GM12878 (cell line): Measurements from ENCODE around the gene MAP2K2. TPM values are rescaled to one million over a fixed set of nuclear protein-coding genes. Genes with fewer than 3 reads are reported as not detected.

ENCODE experiments used
- ATAC-seq: fragments of 200-7000 bp; cut with Tn5 transposase; 3 replicates; pipeline ENCODE4 v1.9.1; 2020; ENCODE audit warnings: mild to moderate bottlenecking, moderate library complexity
- BruUV-seq: library from RNA; stranded (reverse); fragments of 400-500 nt; replicated peaks from 2 replicates; lab custom pipeline; 2021; lab: Mats Ljungman, UMichigan
- CTCF ChIA-PET: fragments of 300-600 bp; sonication (Branson Sonifier 250); formaldehyde crosslinking; extraction: SDS; loops from one replicate; lab custom pipeline; 2021; ENCODE audit warnings: inconsistent platforms; lab: Yijun Ruan, JAX
- POLR2A ChIA-PET: fragments of 350-600 bp; formaldehyde crosslinking; extraction: SDS; loops from one replicate; lab custom pipeline; 2021; ENCODE audit warnings: inconsistent platforms; lab: Charles Lee
- RAD21 ChIA-PET: fragments of 300-600 bp; sonication (Branson Sonifier 250); formaldehyde crosslinking; loops from one replicate; lab custom pipeline; 2023; ENCODE audit warnings: antibody characterized with exemption; ENCODE audit not compliant: unreplicated experiment; lab: Charles Lee
- SMC1A ChIA-PET: fragments of 300-600 bp; sonication (Branson Sonifier 250); formaldehyde crosslinking; loops from one replicate; lab custom pipeline; 2023; ENCODE audit not compliant: unreplicated experiment, uncharacterized antibody; lab: Charles Lee
- DNase-seq: peaks from one replicate; pipeline ENCODE4 v3.0.0-alpha.2; 2011; ENCODE audit warnings: low read depth, low spot score
- FAIRE-seq: peaks from 3 replicates; lab custom pipeline; 2011; peaks lifted over from hg19 to GRCh38; lab: Jason Lieb, UNC
- H2AFZ ChIP-seq: 2 replicates; pipeline ENCODE4 v1.6.0; 2011; ENCODE audit warnings: low read depth, low read length, control low read depth; ENCODE audit not compliant: control insufficient read depth
- H3K27ac ChIP-seq: 2 replicates; pipeline ENCODE4 v1.5.1; 2011; ENCODE audit warnings: control low read depth; ENCODE audit not compliant: control insufficient read depth, insufficient read depth
- H3K27me3 ChIP-seq, 2 experiments: replicated peaks in 1 of 2; 2 replicates each; pipeline versions ENCODE4 v1.6.0 to v1.6.1; 2011; ENCODE audit warnings: low read length in 1 of 2; ENCODE audit not compliant: control insufficient read depth in 2 of 2, insufficient read depth in 2 of 2
- H3K36me3 ChIP-seq, 2 experiments: 2 replicates each; pipeline ENCODE4 v1.5.1; 2011; ENCODE audit warnings: low read length in 1 of 2; ENCODE audit not compliant: control insufficient read depth in 2 of 2, insufficient read depth in 2 of 2
- H3K4me1 ChIP-seq: 2 replicates; pipeline ENCODE4 v1.6.1; 2011; ENCODE audit warnings: mild to moderate bottlenecking, low read length, moderate library complexity, mixed read lengths; ENCODE audit not compliant: control insufficient read depth, insufficient read depth
- H3K4me2 ChIP-seq: 2 replicates; pipeline ENCODE4 v1.6.0; 2011; ENCODE audit warnings: control low read depth; ENCODE audit not compliant: control insufficient read depth, insufficient read depth
- H3K4me3 ChIP-seq: fragments of 200-600 bp; sonication (generic); 2 replicates; pipeline ENCODE4 v1.5.1; 2016
- H3K79me2 ChIP-seq: 2 replicates; pipeline ENCODE4 v1.6.0; 2011; ENCODE audit warnings: low read length; ENCODE audit not compliant: control insufficient read depth, insufficient read depth
- H3K9ac ChIP-seq: 2 replicates; pipeline ENCODE4 v1.8.0; 2011; ENCODE audit warnings: low read length, control low read depth, mixed read lengths; ENCODE audit not compliant: control insufficient read depth, insufficient read depth
- H3K9me3 ChIP-seq: replicated peaks from 3 replicates; pipeline ENCODE4 v1.5.1; 2011; ENCODE audit warnings: mild to moderate bottlenecking, low read length; ENCODE audit not compliant: control insufficient read depth, insufficient read depth
- H4K20me1 ChIP-seq: 2 replicates; pipeline ENCODE4 v1.6.0; 2011; ENCODE audit not compliant: control insufficient read depth, insufficient read depth
- CBFB ChIP-seq: IDR thresholded peaks from 2 replicates; pipeline ENCODE4 v1.6.1; 2016; ENCODE audit warnings: antibody characterized with exemption, low read depth
- CEBPZ ChIP-seq: fragments of 150-350 bp; IDR thresholded peaks from 2 replicates; pipeline ENCODE4 v1.6.1; 2016; ENCODE audit warnings: low read depth, low read length
- EZH2 ChIP-seq: IDR thresholded peaks from 2 replicates; pipeline ENCODE4 v1.6.1; 2012; ENCODE audit warnings: low read depth, mild to moderate bottlenecking, control low read depth, inconsistent platforms, low read length, borderline replicate concordance; ENCODE audit not compliant: control insufficient read depth
- SREBF1 ChIP-seq: IDR thresholded peaks from 2 replicates; pipeline ENCODE4 v1.6.1; 2012; ENCODE audit warnings: mild to moderate bottlenecking, low read length
- STAT1 ChIP-seq: fragments of 450-650 bp; conservative IDR thresholded peaks from 2 replicates; pipeline ENCODE4 v1.6.1; 2014; ENCODE audit warnings: antibody characterized with exemption, mild to moderate bottlenecking
- TBL1XR1 ChIP-seq: IDR thresholded peaks from 2 replicates; pipeline ENCODE4 v1.6.1; 2012; ENCODE audit warnings: low read depth, low read length, improper control_type of control experiment
- YBX1 ChIP-seq: fragments of 450-650 bp; IDR thresholded peaks from 2 replicates; pipeline ENCODE4 v1.6.1; 2016; ENCODE audit warnings: antibody characterized with exemption
- WGBS: methylation state at CpG from one replicate; pipeline ENCODE4 v1.1.6; 2016; ENCODE audit warnings: low lambda C conversion rate; ENCODE audit not compliant: insufficient replicate concordance, insufficient coverage; ENCODE audit errors: missing lambda C conversion rate; 5-methylcytosine and 5-hydroxymethylcytosine counted together
- in situ Hi-C: fragments of 300-500 bp; cut with MboI; formaldehyde crosslinking; loops from 9 replicates; pipeline ENCODE4 v1.14.3; 2018; ENCODE audit warnings: mixed read lengths
- intact Hi-C: fragments of 100-400 bp; cut with micrococcal nuclease; formaldehyde crosslinking; loops from one replicate; pipeline ENCODE4 v1.14.2; 2022; ENCODE audit not compliant: unreplicated experiment
- polyA plus RNA-seq, 11 experiments: library from polyadenylated mRNA; depleted of rRNA in 4 of 11; unstranded in 6 of 11; stranded (reverse) in 5 of 11; fragments of >200 nt; fragmentation: Nextera tagmentation in 4 of 11; fragmentation: Illumina TruSeq in 1 of 11; extraction: Ambion mirVana in 4 of 11; extraction: Trizol in 1 of 11; gene quantifications; 1 replicate in 1 of 11; 2 replicates in 10 of 11; pipeline versions ENCODE4 v1.2.1 to v1.2.3, GENCODE V29; 2011 to 2016; ENCODE audit warnings: inconsistent platforms in 2 of 11, missing spikeins in 2 of 11, low read depth in 1 of 11
- total RNA-seq, 4 experiments: library from RNA; depleted of rRNA in 3 of 4; stranded (reverse); fragments of >200 nt in 3 of 4; fragmentation: Illumina TruSeq in 1 of 4; extraction: Trizol in 1 of 4; gene quantifications; 2 replicates each; pipeline versions ENCODE4 v1.2.1 to v1.2.3, GENCODE V29; 2013 to 2021

MAP2K2 gene
- total and polyA plus RNA-seq, 10 of the 15 experiments (the other 5 are each of a cell fraction or from before 2014, with no cell fraction given) = 1.00 to 210 (median 53.5) TPM

GRCh38 chr19:4119763-4120162 lies 4.2 kb downstream of the MAP2K2 start:
- SMC1A ChIA-PET = interaction anchor here (0.9 to 3.5 kb wide), 3 partner anchors 11 to 67 kb away, joined by 3 to 11 read pairs (median 4); no protein-coding TSS in a partner anchor
- no TSS peak for BruUV-seq
- ATAC-seq = no peak
- no peaks in the 10 kb centered on the region for H3K27me3 ChIP-seq
- DNase-seq = no peak
- RAD21 ChIA-PET = interaction anchor here (1.0 kb wide), 1 partner anchor 11 kb away, joined by 3 read pairs; no protein-coding TSS in a partner anchor
- 91% methylated on average over 13 of the region's 13 CpGs for WGBS
- in situ Hi-C loops = no loop called here
- TF ChIP-seq YBX1 = no peak
- TF ChIP-seq SREBF1 = no peak
- TF ChIP-seq STAT1 = no peak
- TF ChIP-seq TBL1XR1 = no peak
- no peak for TF ChIP-seq CBFB
- no peak for TF ChIP-seq CEBPZ
- no peak for TF ChIP-seq EZH2
- TF ChIP-seq, all 136 proteins: peak for 0
- no peak overlapping the region for H3K4me3 ChIP-seq
- H4K20me1 ChIP-seq = no peaks in the 10 kb centered on the region
- CTCF ChIA-PET = interaction anchor here (0.8 to 3.7 kb wide), 5 partner anchors 11 to 134 kb away, joined by 3 to 22 read pairs (median 5); no protein-coding TSS in a partner anchor
- H3K9me3 ChIP-seq = no peaks in the 10 kb centered on the region
- no peak overlapping the region for H2AFZ ChIP-seq
- peaks cover 6% of the 10 kb centered on the region in 2 experiments; a peak in 3 of 4 replicates for H3K36me3 ChIP-seq
- H3K4me1 ChIP-seq = peaks cover 16% of the 10 kb centered on the region
- POLR2A ChIA-PET = interaction anchor here (0.5 to 2.4 kb wide), 3 partner anchors 10 to 36 kb away, joined by 3 to 9 read pairs (median 4); no protein-coding TSS in a partner anchor
- FAIRE-seq = no peak
- no peak overlapping the region; the same call in 1 of the 2 replicates for H3K27ac ChIP-seq
- intact Hi-C loops = loop anchor here (5.0 kb wide), 1 partner anchor 132 kb away; the partner anchor contains the start of gene EEF2
- H3K4me2 ChIP-seq = no peak overlapping the region
- H3K79me2 ChIP-seq = peaks cover 37% of the 10 kb centered on the region
- H3K9ac ChIP-seq = no peak overlapping the region
